ENCODE results near the gene DEAF1. TPM values are rescaled to one million over a fixed set of nuclear protein-coding genes. Genes with fewer than 3 reads are reported as not detected.

DEAF1 gene
- polyA plus RNA-seq, 2 donors: 20.3 to 42.4 TPM

GRCh38 chr11:687751-688150, 7.3 kb downstream of the DEAF1 start:
- H3K4me1 ChIP-seq (ENCODE audit: control insufficient read depth in 2 of 2, insufficient read depth in 2 of 2, low read length in 1 of 2): peaks cover 0 to 2% of the 10 kb centered on the region in 2 donors
- no peaks in the 10 kb centered on the region for H3K27me3 ChIP-seq (ENCODE audit: control insufficient read depth in 1 of 2, insufficient read depth in 2 of 2, low read length in 2 of 2)
- peaks cover 11 to 34% of the 10 kb centered on the region in 2 donors for H3K36me3 ChIP-seq (ENCODE audit: control insufficient read depth in 2 of 2, insufficient read depth in 2 of 2, low read length in 1 of 2)
- WGBS, 2 donors: 90 to 91% methylated on average over 13 of the region's 13 CpGs
- no peaks in the 10 kb centered on the region for H3K9me3 ChIP-seq (ENCODE audit: control insufficient read depth in 2 of 2, insufficient read depth in 1 of 2, low read depth in 1 of 2, low read length in 1 of 2)
- no peak overlapping the region for H3K4me3 ChIP-seq (ENCODE audit: low read depth in 1 of 2, low read length in 2 of 2)
- H3K27ac ChIP-seq (ENCODE audit: low read depth in 2 of 2, low read length in 1 of 2): no peak overlapping the region

GRCh38 chr11:686451-687243, 8.4 kb downstream of the DEAF1 start:
- peaks cover 15 to 41% of the 10 kb centered on the region in 2 donors for H3K36me3 ChIP-seq (ENCODE audit: control insufficient read depth in 2 of 2, insufficient read depth in 2 of 2, low read length in 1 of 2)
- no peaks in the 10 kb centered on the region for H3K4me1 ChIP-seq (ENCODE audit: control insufficient read depth in 2 of 2, insufficient read depth in 2 of 2, low read length in 1 of 2)
- no peak overlapping the region for H3K4me3 ChIP-seq (ENCODE audit: low read depth in 1 of 2, low read length in 2 of 2)
- no peaks in the 10 kb centered on the region for H3K9me3 ChIP-seq (ENCODE audit: control insufficient read depth in 2 of 2, insufficient read depth in 1 of 2, low read depth in 1 of 2, low read length in 1 of 2)
- no peaks in the 10 kb centered on the region for H3K27me3 ChIP-seq (ENCODE audit: control insufficient read depth in 1 of 2, insufficient read depth in 2 of 2, low read length in 2 of 2)
- no peak overlapping the region for H3K27ac ChIP-seq (ENCODE audit: low read depth in 2 of 2, low read length in 1 of 2)
- WGBS, 2 donors: 93% methylated on average over 30 of the region's 30 CpGs

- H3K9me3 ChIP-seq (ENCODE audit: control insufficient read depth in 2 of 2, insufficient read depth in 1 of 2, low read depth in 1 of 2, low read length in 1 of 2): no peaks in the 10 kb centered on the region
- no peaks in the 10 kb centered on the region for H3K27me3 ChIP-seq (ENCODE audit: control insufficient read depth in 1 of 2, insufficient read depth in 2 of 2, low read length in 2 of 2)
- 89 to 90% methylated on average over 13 of the region's 13 CpGs for WGBS, 2 donors
- H3K4me1 ChIP-seq (ENCODE audit: control insufficient read depth in 2 of 2, insufficient read depth in 2 of 2, low read length in 1 of 2): no peaks in the 10 kb centered on the region
- H3K4me3 ChIP-seq (ENCODE audit: low read depth in 1 of 2, low read length in 2 of 2): no peak overlapping the region
- H3K27ac ChIP-seq (ENCODE audit: low read depth in 2 of 2, low read length in 1 of 2): no peak overlapping the region
- peaks cover 9 to 33% of the 10 kb centered on the region in 2 donors for H3K36me3 ChIP-seq (ENCODE audit: control insufficient read depth in 2 of 2, insufficient read depth in 2 of 2, low read length in 1 of 2)
Observed at GRCh38 chr11:680970-681369, 14.1 kb downstream of the DEAF1 start.

GRCh38 chr11:680476-680875, 14.5 kb downstream of the DEAF1 start:
- no peaks in the 10 kb centered on the region for H3K4me1 ChIP-seq (ENCODE audit: control insufficient read depth in 2 of 2, insufficient read depth in 2 of 2, low read length in 1 of 2)
- H3K27ac ChIP-seq (ENCODE audit: low read depth in 2 of 2, low read length in 1 of 2): no peak overlapping the region
- H3K9me3 ChIP-seq (ENCODE audit: control insufficient read depth in 2 of 2, insufficient read depth in 1 of 2, low read depth in 1 of 2, low read length in 1 of 2): no peaks in the 10 kb centered on the region
- peaks cover 9 to 33% of the 10 kb centered on the region in 2 donors for H3K36me3 ChIP-seq (ENCODE audit: control insufficient read depth in 2 of 2, insufficient read depth in 2 of 2, low read length in 1 of 2)
- 87 to 88% methylated on average over 19 of the region's 19 CpGs for WGBS, 2 donors
- no peaks in the 10 kb centered on the region for H3K27me3 ChIP-seq (ENCODE audit: control insufficient read depth in 1 of 2, insufficient read depth in 2 of 2, low read length in 2 of 2)
- no peak overlapping the region for H3K4me3 ChIP-seq (ENCODE audit: low read depth in 1 of 2, low read length in 2 of 2)

GRCh38 chr11:679271-680207, 15.5 kb downstream of the DEAF1 start:
- H3K9me3 ChIP-seq (ENCODE audit: control insufficient read depth in 2 of 2, insufficient read depth in 1 of 2, low read depth in 1 of 2, low read length in 1 of 2): no peaks in the 10 kb centered on the region
- no peak overlapping the region for H3K27ac ChIP-seq (ENCODE audit: low read depth in 2 of 2, low read length in 1 of 2)
- peaks cover 6 to 34% of the 10 kb centered on the region in 2 donors for H3K36me3 ChIP-seq (ENCODE audit: control insufficient read depth in 2 of 2, insufficient read depth in 2 of 2, low read length in 1 of 2)
- no peak overlapping the region for H3K4me3 ChIP-seq (ENCODE audit: low read depth in 1 of 2, low read length in 2 of 2)
- 94 to 95% methylated on average over 36 of the region's 36 CpGs for WGBS, 2 donors
- no peaks in the 10 kb centered on the region for H3K27me3 ChIP-seq (ENCODE audit: control insufficient read depth in 1 of 2, insufficient read depth in 2 of 2, low read length in 2 of 2)
- no peaks in the 10 kb centered on the region for H3K4me1 ChIP-seq (ENCODE audit: control insufficient read depth in 2 of 2, insufficient read depth in 2 of 2, low read length in 1 of 2)

GRCh38 chr11:678297-678696, 16.7 kb downstream of the DEAF1 start:
- H3K27ac ChIP-seq (ENCODE audit: low read depth in 2 of 2, low read length in 1 of 2): no peak overlapping the region
- H3K27me3 ChIP-seq (ENCODE audit: control insufficient read depth in 1 of 2, insufficient read depth in 2 of 2, low read length in 2 of 2): no peaks in the 10 kb centered on the region
- WGBS, 2 donors: 93 to 95% methylated on average over 3 of the region's 3 CpGs
- no peaks in the 10 kb centered on the region for H3K9me3 ChIP-seq (ENCODE audit: control insufficient read depth in 2 of 2, insufficient read depth in 1 of 2, low read depth in 1 of 2, low read length in 1 of 2)
- H3K4me3 ChIP-seq (ENCODE audit: low read depth in 1 of 2, low read length in 2 of 2): no peak overlapping the region
- H3K4me1 ChIP-seq (ENCODE audit: control insufficient read depth in 2 of 2, insufficient read depth in 2 of 2, low read length in 1 of 2): no peaks in the 10 kb centered on the region
- H3K36me3 ChIP-seq (ENCODE audit: control insufficient read depth in 2 of 2, insufficient read depth in 2 of 2, low read length in 1 of 2): peaks cover 5 to 42% of the 10 kb centered on the region in 2 donors

- Histone ChIP-seq H3K9me3 (ENCODE audit: control insufficient read depth in 2 of 2, insufficient read depth in 1 of 2, low read depth in 1 of 2, low read length in 1 of 2) (no peaks in the 10 kb centered on the region), H3K4me1 (ENCODE audit: control insufficient read depth in 2 of 2, insufficient read depth in 2 of 2, low read length in 1 of 2) (no peaks in the 10 kb centered on the region), H3K27ac (ENCODE audit: low read depth in 2 of 2, low read length in 1 of 2) (no peak overlapping the region), H3K36me3 (ENCODE audit: control insufficient read depth in 2 of 2, insufficient read depth in 2 of 2, low read length in 1 of 2) (peaks cover 0 to 24% of the 10 kb centered on the region in 2 donors), H3K4me3 (ENCODE audit: low read depth in 1 of 2, low read length in 2 of 2) (no peak overlapping the region), H3K27me3 (ENCODE audit: control insufficient read depth in 1 of 2, insufficient read depth in 2 of 2, low read length in 2 of 2) (no peaks in the 10 kb centered on the region)
- WGBS, 2 donors: 90 to 92% methylated on average over 17 of the region's 17 CpGs
Observed at GRCh38 chr11:674406-674805, 20.6 kb downstream of the DEAF1 start.

- Histone ChIP-seq H3K9me3 (ENCODE audit: control insufficient read depth in 2 of 2, insufficient read depth in 1 of 2, low read depth in 1 of 2, low read length in 1 of 2) (no peaks in the 10 kb centered on the region), H3K4me1 (ENCODE audit: control insufficient read depth in 2 of 2, insufficient read depth in 2 of 2, low read length in 1 of 2) (no peaks in the 10 kb centered on the region), H3K27ac (ENCODE audit: low read depth in 2 of 2, low read length in 1 of 2) (no peak overlapping the region), H3K36me3 (ENCODE audit: control insufficient read depth in 2 of 2, insufficient read depth in 2 of 2, low read length in 1 of 2) (peaks cover 0 to 23% of the 10 kb centered on the region in 2 donors), H3K4me3 (ENCODE audit: low read depth in 1 of 2, low read length in 2 of 2) (no peak overlapping the region), H3K27me3 (ENCODE audit: control insufficient read depth in 1 of 2, insufficient read depth in 2 of 2, low read length in 2 of 2) (no peaks in the 10 kb centered on the region)
- WGBS, 2 donors: 92 to 93% methylated on average over 8 of the region's 8 CpGs
Observed at GRCh38 chr11:673866-674265, 21.2 kb downstream of the DEAF1 start.

GRCh38 chr11:665704-666281, 29.2 kb downstream of the DEAF1 start:
- peaks cover 0 to 17% of the 10 kb centered on the region in 2 donors for H3K36me3 ChIP-seq (ENCODE audit: control insufficient read depth in 2 of 2, insufficient read depth in 2 of 2, low read length in 1 of 2)
- H3K27ac ChIP-seq (ENCODE audit: low read depth in 2 of 2, low read length in 1 of 2): peak overlapping the region; percentile 15 to 80
- WGBS, 2 donors: 50 to 59% methylated on average over 11 of the region's 11 CpGs

More at GRCh38 chr11:665704-666281, 29.2 kb downstream of the DEAF1 start:
- no peak overlapping the region for H3K4me3 ChIP-seq (ENCODE audit: low read depth in 1 of 2, low read length in 2 of 2)
- H3K9me3 ChIP-seq (ENCODE audit: control insufficient read depth in 2 of 2, insufficient read depth in 1 of 2, low read depth in 1 of 2, low read length in 1 of 2): no peaks in the 10 kb centered on the region
- H3K4me1 ChIP-seq (ENCODE audit: control insufficient read depth in 2 of 2, insufficient read depth in 2 of 2, low read length in 1 of 2): peaks cover 3 to 6% of the 10 kb centered on the region in 2 donors
- no peaks in the 10 kb centered on the region for H3K27me3 ChIP-seq (ENCODE audit: control insufficient read depth in 1 of 2, insufficient read depth in 2 of 2, low read length in 2 of 2)
